HG02571 (cell line): ENCODE measurements around the gene GPR83.
"Not testable (repeated sequence)": the region's sequence is repeated elsewhere in the genome, so short reads cannot be mapped to it uniquely, and the experiment has no call there.

Source experiments
- ATAC-seq: cut with Tn5 transposase; IDR thresholded peaks from one replicate; pipeline ENCODE4 v1.9.1; 2021; ENCODE audit warnings: mild to moderate bottlenecking, moderate library complexity; ENCODE audit not compliant: unreplicated experiment

GPR83 gene

DNA sequence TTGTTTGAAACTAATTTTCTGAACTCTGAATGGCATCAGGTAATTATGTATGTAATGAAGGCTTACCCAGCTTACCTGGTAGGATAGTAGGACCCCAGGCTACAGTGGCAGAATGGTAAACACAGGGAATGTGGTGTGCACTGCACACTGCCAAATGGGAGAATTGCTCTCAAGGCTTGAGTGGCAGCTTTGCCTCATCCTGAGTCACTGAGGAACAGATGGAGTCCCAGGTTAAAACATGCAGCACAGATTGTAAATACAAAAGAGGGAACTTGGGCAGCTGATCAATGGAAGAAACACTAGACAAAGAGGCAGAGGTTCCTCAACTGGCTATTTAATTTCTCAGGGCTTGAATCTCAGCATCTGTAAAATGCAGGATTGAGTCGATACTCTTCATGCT, 24.4 kb downstream of the GPR83 start:
- ATAC-seq: no peak

- not testable (repeated sequence) for ATAC-seq
Measured at GRCh38 chr11:94370576-94370975, 30.6 kb downstream of the GPR83 start.

DNA sequence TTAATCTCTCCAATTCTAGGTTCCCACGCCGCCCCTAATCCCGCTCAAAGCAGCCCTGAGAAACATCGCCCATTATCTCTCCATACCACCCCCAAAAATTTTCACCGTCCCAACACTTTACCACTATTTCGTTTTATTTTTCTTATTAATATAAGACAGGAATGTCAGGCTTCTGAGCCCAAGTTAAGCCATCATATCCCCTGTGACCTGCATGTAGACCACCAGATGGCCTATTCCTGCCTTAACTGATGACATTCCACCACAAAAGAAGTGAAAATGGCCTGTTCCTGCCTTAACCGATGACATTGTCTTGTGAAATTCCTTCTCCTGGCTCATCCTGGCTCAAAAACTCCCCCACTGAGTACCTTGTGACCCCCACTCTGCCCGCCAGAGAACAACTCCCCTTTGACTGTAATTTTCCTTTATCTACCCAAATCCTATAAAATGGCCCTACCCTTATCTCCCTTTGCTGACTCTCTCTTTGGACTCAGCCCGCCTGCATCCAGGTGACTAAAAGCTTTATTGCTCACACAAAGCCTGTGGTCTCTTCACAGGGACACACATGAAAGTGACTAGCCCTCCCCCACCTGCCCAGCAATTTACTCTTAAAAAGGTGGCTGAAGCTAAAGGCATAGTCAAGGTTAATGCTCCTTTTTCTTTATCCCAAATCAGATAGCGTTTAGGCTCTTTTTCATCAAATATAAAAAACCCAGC, 50.2 kb downstream of the GPR83 start:
- not testable (repeated sequence) for ATAC-seq

DNA sequence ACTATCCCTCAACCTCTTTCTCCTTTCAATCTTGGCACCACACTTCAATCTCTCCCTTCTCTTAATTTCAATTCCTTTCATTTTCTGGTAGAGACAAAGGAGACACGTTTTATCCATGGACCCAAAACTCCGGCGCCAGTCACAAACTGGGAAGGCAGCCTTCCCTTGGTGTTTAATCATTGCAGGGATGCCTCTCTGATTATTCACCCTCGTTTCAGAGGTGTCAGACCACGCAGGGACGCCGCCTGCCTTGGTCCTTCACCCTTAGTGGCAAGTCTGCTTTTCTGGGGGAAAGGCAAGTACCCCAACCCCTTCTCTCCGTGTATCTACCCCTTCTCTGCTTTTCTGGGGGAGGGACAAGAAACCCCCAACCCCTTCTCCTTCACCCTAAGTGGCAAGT, 54.9 kb downstream of the GPR83 start:
- ATAC-seq: not testable (repeated sequence)

GRCh38 chr11:94343495-94343894, 57.7 kb downstream of the GPR83 start:
- ATAC-seq: no peak

DNA sequence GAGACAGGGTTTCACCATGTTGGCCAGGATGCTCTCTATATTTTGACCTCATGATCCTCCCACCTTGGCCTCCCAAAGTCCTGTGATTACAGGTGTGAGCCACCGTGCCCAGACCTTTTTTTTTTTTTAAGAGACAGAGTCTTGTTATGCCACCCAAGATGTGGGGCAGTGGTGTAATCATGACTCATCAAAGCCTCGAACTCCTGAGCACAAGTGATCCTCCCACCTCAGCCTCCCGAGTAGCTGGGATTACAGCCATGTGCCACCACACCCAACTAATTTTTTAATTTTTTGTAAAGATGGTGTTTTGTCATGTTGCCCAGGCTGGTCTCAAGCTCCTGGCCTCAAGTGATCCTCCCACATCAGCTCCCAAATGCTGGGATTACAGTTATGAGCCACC, 59.0 kb downstream of the GPR83 start:
- no peak for ATAC-seq

DNA sequence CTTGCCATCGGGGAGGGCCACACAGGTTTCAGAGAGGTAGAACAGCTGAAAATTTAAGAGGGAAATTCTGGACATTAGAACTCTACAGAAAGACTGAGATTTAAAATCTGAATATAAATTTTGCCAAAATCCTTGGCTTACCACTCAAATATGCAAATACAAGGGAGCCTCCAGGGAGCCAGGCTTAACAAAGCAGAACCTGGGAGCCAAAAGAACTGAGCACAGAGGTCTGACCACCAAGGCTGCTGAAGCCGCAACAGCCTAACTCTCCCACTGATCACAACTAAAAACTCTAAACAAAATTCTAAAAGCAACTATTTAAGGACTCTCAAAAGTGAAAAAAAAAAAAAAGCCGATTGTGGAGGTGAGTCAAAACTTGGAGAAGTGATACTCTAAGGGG, 62.6 kb downstream of the GPR83 start:
- ATAC-seq: no peak

- no peak for ATAC-seq
Measured at GRCh38 chr11:94336033-94336432, 65.2 kb downstream of the GPR83 start.

DNA sequence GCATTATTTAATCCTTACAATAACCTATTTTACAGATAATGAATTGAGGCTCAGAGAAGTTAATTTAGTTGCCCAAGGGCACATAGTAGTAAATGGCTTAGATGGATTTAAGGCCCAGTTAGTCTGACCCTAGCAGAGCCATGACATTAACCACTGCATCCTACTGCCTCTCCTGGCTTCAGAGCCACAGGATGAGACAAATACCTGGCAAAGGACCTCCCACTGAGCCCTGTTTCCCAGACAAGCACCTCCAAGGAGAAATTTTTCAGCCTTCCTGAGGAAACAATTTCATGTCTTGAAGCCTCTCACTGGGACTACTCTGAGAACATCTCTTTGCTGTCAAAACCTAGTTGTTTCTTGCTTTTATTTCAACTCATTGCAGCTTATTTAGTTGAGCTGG, 68.4 kb downstream of the GPR83 start:
- no peak for ATAC-seq

- ATAC-seq: no peak
Measured at GRCh38 chr11:94330789-94331188, 70.4 kb downstream of the GPR83 start.

DNA sequence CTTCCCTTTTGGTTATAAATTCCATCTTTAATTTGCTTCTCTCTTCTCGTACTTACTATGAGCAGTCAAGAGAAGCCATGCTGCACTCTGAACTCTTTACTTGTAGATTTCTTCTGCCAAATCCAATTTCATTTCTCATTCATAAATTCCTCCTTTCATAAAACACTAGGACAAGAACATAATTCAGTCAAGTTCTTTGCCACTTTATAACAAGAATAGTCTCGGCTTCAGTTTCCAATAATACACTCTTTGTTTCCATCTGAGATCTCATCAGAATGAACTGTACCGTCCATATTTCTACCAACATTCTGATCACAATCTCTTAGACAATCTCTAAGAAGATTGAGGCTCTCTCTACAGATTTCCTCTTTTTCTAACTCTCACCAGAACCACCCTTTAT, 71.7 kb downstream of the GPR83 start:
- no peak for ATAC-seq

- ATAC-seq: no peak
Measured at GRCh38 chr11:94328587-94329080, 72.6 kb downstream of the GPR83 start.
